GM19395 (cell line): Measurements from ENCODE around the gene PRDM8.
"Not testable (repeated sequence)": the region's sequence is repeated elsewhere in the genome, so short reads cannot be mapped to it uniquely, and the experiment has no call there.

Source experiments
- ATAC-seq: cut with Tn5 transposase; IDR thresholded peaks from one replicate; pipeline ENCODE4 v1.9.1; 2021; ENCODE audit warnings: mild to moderate bottlenecking, moderate library complexity; ENCODE audit not compliant: unreplicated experiment

Gene PRDM8

DNA sequence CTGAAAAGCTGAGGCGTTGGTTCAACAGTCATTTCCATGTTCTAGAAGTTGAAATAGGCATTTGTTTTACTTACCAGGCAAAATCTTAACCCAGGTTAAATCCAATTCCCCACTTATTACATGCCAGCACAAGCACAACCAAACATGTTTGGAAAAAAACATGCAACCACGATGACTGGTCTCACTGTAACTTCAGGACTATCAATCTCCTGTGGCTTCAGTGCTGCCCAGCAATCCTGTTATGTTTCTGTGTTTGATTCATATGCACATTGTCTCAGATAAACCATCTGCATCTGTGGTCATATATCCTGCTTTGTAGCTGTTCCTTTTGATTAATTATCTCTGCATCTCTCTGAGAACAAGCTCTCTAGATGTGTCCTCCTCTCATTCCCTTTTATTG is 28.3 kb downstream of the PRDM8 start:
- ATAC-seq = no peak

GRCh38 chr4:80226094-80226493 is 28.8 kb downstream of the PRDM8 start:
- ATAC-seq = no peak

- ATAC-seq = no peak
Measured at GRCh38 chr4:80228460-80228859, 31.2 kb downstream of the PRDM8 start.

- ATAC-seq = peak; percentile 26
Measured at GRCh38 chr4:80229128-80229527, 31.8 kb downstream of the PRDM8 start.

- peak; percentile 82 for ATAC-seq
Measured at GRCh38 chr4:80229590-80229989, 32.3 kb downstream of the PRDM8 start.

DNA sequence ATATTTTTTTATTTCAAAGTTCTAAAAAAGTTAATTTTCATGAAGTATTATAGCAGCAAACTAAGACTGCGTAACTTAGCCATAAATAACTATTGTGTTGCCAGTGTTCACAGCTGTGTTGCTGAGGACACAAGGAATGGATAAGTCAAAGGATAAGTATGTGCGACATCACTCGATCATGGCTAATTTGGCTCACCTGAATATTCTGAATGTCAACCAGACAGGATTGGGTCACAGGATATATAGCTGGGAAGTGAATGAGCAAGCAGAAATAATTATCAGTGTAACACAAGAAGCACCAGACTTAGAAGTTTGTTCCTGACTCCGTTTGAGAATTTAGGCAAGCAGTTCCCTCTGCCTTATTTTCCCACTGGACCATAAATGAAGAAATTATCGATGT is 33.9 kb downstream of the PRDM8 start:
- ATAC-seq = no peak

- ATAC-seq = no peak
Measured at GRCh38 chr4:80232707-80233370, 35.5 kb downstream of the PRDM8 start.

GRCh38 chr4:80233390-80233789 is 36.1 kb downstream of the PRDM8 start:
- no peak for ATAC-seq

- ATAC-seq = no peak
Measured at GRCh38 chr4:80235451-80235850, 38.1 kb downstream of the PRDM8 start.

DNA sequence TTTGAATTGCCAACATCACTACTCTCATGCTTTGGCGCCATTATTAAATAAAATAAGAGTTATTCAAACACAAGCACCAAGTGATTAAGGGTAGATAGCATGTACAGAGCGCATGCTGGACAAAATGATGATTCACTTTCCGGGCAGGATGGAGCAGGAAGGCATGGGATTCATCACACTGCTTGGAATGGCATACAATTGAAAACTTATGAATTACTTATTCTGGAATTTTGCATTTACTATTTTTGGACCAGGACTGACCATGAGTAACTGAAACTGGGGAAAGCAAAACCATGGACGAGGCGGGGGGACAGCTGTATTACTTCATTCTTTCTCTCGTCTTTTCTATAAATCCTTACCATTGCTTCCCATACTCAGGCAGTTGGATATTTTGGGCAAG is 40.7 kb downstream of the PRDM8 start:
- no peak for ATAC-seq

DNA sequence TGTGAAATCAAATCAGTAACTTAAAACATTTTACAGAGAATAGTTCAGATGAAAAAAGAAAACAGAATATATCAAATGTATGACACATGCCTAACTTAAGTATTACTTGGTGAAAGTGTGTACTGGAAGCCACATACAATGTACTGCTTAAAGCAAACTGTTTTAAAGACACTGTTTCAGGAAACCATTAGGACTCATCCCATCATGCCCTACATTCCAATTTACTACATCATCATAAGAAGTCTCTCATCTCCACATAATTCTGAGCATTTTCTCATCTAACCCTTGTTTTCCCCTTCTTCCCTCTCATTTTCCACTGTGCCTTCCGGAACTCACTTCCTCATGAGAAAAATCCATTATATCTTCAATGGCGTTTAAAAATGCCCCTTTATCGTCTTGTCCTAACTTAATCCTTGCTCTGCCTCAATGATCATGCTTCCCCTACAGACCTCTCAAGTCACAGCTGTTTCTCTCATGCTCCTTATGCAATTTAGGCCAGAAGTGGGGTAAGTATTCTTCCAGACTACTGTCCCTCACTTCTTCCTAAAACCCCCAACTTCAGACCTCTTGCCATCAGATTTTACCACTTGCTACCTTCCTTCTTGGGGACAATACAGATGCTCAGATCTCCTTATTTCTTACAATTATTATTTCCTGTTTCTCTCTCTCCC is 42.3 kb downstream of the PRDM8 start:
- no peak for ATAC-seq

- ATAC-seq = no peak
Measured at GRCh38 chr4:80240976-80241375, 43.7 kb downstream of the PRDM8 start.

DNA sequence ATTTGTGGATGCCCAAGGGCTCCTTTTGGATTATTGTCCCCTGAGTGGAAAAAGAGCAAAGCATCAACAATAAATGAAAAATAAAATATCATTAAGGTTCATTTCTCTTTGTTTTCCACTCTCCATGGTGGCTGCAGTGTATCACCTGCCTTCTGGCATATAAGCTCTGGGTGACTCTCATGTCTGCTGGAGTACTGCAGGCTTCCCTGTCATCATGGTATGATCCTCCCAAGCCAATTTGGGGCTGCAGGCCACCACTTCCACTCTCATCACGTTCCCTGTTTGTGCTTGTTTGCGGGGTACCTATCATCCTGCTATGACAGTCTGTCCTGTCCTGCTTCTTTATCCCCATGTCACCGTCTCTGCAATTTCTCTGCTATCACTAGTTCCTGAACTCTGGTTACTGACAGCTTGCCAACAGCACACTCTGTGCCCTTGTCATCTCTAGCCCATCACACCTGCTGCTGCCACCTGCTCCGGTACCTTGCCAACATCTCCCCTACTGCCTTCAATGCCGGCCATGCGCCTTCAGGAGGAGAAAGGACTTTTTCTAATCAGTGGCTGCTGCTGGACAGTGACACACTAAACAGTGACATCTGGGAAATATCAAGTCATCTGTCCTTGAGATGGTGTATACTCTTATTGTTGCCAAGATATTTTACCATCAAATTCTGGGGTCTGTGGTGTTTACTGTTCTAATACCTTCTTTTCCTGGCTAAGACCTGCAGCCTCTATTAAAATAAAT is 46.1 kb downstream of the PRDM8 start:
- no peak for ATAC-seq

DNA sequence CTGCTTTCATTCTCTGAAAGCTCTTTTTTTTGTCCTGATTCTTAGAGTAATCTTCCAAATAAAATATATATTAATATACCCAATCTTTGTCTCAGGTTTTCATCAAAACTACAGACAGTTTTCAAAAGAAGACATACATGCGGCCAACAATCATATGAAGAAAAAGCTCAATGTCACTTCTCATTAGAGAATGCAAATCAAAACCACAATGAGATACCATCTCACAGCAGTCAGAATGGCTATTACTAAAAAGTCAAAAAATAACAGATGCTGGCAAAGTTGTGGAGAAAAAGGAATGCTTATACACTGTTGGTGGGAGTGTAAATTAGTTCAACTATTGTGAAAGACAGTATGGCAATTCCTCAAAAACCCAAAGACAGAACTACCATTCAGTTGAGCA is 50.2 kb downstream of the PRDM8 start:
- not testable (repeated sequence) for ATAC-seq

DNA sequence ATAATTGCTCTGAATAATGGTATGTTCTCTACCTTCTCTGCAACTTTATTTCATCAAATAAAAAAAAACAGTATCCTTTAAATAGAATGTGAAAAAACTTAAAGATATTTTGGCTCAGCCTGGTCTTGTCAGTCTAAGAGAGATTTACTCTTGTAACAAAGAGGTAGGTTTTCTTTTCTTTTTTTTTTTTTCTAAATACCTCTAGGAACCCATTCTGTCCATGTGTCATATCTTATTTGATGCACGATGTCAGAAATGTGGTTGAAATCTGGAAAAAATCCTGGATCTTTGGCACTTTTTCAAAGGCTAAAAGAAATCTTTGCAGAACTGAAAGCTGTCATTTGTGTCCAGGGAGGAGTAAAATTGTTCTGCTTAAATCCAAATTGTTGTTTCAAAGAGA is 51.8 kb downstream of the PRDM8 start:
- no peak for ATAC-seq

DNA sequence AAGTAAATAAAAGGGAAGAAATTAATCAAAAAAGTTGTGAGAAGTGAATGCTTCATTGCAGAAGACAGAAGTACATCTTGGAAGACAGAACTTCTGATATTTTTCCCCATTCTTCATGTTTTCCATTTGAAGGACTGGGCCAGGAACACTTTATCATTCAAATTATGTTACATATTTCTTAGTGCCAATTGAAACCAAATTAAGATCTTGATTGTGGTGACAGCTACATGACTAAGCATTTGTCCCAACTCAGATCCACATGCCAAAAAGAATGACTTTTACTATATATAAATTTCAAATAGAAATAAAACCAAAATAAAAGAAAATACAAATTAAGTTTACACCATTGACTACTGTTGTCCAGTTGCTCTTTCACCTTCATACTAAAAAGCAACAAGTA is 55.1 kb downstream of the PRDM8 start:
- ATAC-seq = no peak

- no peak for ATAC-seq
Measured at GRCh38 chr4:80252953-80253352, 55.6 kb downstream of the PRDM8 start.

DNA sequence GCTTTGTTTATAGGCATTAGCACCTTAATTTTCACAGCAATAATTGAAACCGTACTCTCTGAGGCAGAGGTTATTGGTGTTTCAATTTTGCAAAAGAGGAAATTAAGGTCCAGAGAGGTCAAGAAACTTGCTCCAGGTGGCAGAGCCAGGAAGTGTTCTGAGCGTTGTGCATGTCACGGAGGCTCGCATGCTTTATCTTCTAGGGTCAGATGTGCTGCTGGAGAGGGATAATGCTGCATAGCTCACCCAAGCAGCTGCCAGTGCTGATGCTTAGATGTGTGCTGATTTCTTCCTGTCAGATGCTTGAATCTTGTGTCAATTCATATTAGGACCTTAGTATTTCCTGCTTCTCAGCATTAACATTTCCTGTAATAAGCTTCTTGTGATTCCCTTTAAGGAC is 56.2 kb downstream of the PRDM8 start:
- ATAC-seq = no peak
